ENCODE measurements around the gene CTBP2.

Gene CTBP2

DNA sequence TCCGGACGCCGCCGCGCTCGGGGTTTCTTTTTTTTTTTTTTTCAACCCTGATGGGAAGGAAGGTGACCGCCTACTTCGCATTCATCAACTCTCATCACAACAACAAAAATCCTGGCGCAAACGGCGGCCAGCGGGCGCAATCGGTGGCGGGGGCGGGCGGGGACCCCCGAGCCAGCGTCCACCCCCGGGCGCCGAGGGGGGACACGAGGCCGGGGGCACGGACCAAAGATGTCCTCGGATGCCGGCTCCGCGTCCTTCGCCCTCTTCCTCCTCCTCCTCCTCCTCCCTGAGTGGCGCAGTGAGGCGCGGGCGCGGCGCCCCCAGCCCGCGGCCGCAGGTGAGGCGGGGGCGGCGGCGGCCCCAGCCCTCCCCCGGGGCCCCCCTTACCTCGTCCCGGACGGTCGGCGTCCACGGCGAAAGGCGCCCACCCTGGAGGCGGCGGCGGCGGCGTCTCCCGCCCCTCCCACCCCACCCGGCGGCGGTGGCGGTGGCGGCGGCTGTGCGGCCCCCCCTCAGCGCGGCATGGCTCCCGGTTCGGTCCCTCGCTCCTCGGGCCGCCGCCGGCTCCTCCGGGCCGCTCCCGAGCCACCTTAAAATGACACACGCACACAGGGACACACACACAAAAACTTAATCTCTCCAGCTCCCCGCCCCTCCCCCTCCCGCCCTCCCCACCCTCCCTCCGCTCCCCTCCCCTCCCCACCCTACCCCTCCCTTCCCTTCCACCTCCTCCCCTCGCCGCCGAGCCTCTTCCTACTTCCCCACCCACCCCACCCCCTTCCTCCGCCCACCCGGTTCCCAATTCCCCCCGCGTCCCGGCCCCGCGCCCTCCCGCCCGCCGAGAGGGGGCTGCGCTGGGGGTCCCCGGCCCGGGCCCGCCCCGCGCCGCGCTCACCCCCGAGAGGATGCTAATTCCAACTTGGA is at the start of gene CTBP2:
Gene CTBP2 (minus strand): TSS at position 632 of the 924 bp plus-strand sequence.
- no peak for DNase-seq

DNA sequence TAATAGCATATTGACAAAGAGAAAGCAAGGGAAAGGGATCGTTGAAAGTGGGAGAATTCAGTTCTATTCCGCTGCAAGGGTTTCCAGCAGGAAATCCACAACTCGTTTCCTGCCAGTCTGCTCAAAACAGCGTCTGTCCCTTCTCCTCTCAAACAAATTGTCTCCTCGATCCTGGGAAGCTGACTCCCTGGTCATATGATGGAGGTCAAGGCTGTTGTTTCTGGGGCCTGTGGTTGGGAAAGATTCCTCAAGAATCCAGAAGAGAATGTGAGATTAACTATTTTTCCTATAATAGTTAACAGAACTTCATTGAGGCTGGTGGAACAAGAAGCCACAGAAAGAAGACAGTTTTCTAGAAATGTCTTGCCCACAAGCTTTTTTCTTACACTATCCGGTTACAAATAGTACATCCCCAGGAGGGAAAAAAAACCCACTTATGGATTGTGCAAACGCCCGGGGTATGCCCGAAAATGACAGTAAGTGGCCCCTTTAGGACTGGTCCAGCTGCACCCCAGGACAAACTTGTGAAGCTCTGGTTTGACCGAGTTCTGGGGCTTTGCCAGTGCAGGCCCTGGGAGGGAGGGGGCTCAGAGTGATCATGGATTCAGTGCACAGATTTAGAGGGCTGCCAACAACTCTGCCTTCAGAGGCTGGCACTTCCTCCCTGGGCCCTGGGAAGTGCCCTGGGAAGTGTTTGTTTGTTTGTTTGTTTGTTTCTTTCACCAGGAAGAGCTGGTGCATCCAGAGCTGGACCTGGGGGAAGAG is 49.4 kb upstream of the CTBP2 start:
- DNase-seq, result no peak

DNA sequence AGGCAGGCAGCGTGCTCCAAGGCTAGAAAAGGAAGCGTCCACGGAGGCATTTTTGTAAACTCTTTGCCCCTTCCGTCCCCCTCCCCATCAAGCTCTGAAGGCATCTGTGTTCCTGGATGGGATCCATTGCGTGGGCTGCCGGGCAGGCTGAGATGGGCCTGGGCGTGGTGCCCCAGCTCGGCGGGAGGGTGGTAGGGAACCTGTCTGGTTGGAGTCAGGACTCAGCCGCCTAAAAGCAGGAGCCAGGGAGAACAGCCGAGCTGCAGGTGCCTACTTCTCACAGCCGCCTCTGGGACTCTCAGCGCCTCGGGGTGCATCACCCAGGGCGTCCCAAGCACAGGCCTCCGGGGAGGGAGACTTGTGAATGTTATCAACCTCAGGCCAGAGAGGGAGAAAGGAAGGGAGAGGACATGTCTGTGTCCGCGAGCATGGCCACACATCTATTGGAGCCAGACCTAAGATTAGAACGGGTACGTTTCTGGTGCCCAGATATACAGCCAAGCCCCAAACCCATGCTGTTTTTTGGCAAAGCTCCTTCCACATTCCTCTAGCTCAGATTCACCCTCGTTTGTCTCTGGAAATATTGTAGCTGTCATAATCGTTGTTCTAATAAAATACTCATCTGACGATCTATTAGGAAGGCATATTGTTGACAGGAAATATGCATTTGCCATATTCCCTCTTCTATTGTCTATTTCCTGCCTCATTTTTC is 48.6 kb upstream of the CTBP2 start:
- DNase-seq, result no peak

DNA sequence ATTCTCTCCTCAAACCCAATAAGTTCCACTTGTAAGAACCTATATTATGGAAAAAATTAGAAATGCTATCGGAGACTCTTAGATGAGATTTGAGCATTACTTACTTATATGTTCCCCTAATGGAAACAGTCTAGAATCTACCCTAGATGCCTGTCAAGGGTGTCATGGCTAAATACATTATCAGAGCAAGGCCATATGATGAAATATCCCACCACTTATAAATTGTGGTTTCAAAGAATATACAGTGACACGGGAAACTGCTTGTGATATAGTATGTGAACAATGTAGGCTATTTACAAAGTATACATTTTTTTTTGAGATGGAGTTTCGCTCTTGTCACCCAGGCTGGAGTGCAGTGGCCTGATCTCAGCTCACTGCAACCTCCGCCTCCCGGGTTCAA is 46.3 kb upstream of the CTBP2 start:
- DNase-seq, result no peak

DNA sequence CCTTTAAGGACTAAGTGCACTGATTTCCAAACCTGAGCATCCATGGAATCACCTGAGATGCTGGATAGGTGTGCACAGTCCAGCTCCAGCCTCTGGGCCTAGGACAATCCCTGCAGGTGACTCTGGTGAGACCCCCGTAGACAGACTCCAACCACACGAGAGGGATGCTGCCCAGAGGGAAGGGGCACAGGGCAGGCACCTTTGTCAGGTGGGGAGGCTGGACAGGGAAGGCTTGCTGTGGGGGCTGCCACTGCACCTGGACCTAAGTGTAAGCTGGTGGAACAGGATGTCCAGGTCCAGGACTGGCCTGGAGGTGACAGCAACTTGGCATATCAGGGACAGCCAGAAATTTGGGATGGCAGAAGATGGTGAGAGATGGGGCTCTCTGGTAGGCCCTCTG is 45.1 kb upstream of the CTBP2 start:
- no peak for DNase-seq

DNA sequence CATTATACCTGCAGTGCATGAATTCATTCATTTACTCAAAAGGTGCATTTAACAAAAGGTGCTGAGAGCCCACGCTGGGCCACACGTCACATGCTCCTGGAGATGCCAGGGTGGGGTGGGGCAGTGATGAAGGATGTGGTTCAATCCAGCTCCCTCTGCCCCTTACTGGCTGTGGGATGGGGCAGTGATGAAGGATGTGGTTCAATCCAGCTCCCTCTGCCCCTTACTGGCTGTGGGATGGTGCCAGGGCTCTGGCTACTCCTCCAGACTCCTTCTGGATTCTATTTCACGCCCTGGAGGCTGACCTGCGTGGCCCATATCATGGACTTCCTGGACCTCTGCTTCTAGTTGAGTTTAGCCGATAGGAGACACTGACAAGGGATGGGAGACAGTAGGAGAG is 44.0 kb upstream of the CTBP2 start:
- no peak for DNase-seq

DNA sequence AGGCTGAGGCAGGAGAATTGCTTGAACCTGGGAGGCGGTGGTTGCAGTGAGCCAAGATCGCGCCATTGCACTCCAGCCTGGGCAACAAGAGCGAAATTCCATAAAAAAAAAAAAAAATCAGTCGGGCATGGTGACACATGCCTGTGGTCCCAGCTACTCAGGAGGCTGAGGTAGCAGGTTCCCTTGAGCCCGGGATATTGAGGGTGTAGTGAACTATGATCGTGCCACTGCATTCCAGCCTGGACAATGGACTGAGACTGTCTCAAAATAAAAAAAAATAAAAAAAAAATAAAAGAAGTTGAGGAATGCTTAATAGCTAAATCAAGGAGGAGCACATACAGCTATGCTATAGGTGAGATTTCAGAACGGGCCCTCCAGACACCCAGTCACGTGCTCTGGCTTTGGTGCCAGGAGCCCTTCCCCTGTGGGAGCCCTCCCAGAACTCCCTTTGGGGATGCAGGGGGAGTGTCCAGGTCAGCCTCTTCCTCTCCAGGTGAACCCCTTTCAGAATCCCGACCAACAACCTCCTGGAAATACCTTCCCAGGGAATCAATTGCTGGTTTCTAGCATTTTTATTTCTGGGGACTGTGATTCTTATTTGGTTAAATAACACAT is 42.9 kb upstream of the CTBP2 start:
- DNase-seq, result no peak

DNA sequence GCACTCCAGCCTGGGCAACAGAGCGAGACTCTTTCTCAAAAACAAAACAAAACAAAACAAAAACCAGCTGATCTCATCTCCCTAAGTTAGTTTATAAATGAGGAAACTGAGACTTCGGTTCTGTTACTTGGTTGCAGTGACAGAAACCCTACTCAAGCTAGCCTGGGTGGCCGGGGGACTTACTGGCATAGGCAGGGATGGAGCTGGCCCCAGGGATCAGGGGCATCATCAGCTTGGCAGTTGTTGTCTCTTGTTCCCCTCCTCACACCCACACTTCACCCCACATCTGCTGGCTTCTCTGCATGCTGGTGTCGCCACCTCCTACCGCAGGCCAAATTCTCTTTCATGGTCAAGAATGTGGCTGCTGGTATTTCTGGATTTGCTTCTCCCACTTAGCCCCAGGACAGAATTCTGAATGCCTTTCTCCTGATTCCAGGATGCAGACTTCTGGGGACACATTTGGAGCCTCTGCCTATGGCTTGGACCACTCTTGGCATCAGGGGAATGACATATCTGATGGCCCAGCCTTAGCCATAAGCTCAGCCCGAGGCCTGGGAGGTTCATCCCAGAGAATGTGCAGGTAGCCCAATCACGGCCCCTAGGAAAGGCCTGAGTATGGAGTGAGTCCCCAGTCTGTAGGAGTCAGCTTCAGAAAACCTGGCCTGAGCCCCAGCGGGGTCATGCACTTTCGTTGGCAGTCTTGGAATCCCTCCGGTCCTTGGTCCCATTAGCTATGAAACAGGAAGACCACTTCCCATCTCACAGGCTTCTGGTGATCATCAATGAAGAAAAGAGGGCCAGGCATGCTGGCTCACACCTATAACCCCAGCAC is 41.6 kb upstream of the CTBP2 start:
- DNase-seq, result no peak

DNA sequence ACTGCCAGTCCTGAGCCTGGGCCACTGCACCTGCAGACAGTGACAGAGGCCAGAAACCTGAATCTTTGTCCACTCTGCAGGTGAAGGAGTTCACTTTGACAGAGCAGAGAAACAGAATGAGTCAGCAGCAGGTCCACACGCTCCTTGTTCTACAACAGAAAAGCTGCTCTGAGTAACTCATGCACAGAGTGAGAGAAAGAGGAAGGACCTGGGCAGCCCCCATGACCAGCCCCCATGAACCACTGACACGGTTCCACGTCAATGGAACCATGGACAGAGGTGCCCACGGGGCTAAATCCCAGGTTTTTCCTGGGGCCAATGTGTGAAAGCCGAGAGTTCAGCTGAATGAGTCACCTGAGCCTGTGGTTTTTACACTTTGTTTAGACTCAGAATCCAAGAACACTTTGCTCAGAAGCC is 40.8 kb upstream of the CTBP2 start:
- no peak for DNase-seq

DNA sequence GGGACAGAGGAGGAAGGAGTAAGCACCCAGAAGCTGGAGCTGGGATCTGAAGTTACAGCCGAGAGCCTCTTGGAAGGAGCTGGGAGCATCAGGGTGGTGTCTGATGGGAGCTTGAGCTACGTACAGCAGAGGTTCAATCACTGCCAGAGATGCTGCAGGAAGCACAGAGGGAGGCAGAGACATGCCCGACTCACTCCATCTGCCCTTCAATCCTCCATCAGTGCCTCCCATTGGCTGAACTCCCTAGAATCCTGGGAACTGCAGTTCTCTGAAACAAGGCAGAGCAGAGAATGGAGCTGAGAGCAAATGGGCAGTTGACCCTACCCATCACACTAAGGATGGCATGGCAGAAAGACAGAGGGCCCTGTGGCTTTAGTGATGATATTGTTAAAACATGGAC is 40.0 kb upstream of the CTBP2 start:
- no peak for DNase-seq

DNA sequence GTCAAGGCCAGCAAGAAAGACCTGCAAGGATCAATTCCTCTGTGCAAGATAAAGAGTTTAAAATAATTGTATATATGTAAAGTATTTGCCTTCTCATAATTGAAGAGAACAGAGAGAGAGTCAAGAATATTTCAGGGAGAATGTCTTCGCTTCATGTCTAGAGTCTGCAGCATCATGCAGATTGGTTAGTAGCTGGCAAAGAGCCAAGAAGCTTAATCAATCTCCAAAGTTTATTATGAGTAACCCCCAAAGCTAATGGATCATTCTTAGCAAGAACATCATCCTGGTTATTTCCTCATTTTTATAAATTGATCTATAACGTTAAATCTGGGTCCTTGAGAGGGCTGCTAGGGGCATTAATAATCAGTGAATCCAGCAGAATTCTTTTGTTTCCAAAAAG is 38.9 kb upstream of the CTBP2 start:
- no peak for DNase-seq

DNA sequence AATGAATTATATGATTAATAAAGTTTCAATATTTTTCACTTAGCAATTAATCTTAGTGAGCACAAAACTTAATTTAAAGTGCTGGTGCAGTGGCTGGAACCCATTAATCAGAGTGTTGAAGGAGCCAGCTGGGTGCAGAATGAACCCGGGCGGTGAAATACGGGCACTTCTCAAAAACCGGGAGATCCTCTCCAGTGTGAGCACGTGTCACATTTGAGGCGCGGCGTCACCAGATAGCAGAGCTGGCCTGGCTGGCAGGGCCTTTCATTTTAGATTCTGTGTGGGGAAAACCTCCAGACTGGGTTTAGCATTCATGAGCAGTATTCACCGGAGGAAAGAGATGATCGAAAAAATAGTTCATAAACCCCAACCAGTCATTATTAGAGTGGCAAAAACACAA is 34.5 kb upstream of the CTBP2 start:
- DNase-seq, result no peak

DNA sequence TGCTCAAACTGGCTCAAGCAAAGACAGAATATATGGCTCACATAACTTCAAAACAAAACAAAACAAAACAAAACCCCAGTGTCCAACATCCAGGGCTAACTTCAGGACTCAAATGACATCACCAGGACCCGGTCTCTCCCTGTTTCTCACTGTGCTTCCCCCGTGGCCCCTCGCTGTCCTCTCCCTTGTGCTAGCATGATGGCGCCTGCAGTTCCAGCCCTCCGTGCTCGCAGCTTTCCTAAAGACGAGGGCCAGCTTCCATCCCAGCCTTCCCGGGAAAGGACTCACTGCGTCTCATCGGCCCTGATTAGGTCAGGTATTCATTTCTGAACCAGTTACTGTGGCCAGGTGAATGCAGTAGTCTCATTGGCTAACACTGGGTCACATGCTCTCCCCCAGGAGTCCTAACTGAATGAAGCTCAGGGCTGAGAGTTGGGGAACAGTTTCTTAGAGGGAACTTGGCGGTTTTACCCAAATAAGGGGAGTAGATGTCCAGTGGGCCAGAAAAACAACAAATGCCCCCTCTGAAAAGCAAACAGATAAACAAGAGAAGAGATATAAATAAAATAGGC is 33.0 kb upstream of the CTBP2 start:
- DNase-seq, result no peak

DNA sequence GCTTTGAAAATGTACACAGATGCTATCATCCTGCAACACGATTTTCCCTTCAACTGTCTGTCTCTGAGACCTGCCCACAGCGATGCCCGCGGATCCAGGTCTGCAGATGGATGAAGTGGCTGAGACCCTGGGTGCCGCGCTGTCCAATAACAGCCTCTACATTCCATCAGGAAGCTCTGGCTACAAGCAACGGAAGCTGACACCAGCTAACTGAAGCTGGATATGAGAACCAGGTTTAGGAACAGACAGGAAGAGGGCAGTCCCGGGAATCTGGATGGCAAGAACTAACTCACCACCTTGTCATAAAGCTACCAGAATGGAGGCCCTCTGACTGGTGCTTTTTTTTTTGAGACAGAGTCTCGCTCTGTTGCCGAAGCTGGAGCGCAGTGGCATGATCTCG is 32.3 kb upstream of the CTBP2 start:
- DNase-seq, result no peak

DNA sequence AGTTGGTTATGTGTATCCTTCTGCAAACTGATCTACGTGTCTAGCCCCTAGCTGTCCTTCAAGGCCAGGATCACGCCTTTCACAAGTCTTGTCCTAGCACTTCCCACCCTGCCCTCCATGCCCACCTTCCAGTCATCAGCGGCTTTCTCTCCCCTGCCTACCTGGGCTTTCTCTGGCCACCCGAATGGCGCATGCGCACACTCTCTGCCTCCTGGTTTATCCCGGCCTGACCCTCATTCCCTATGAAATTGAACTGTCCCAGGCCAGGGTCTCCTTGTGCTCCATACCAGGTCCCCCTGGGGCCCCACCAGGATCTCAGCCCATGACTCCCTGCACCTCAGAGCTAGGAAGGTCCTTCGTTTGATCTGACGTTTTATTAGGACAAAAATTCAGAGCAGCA is 31.6 kb upstream of the CTBP2 start:
- DNase-seq, result no peak

DNA sequence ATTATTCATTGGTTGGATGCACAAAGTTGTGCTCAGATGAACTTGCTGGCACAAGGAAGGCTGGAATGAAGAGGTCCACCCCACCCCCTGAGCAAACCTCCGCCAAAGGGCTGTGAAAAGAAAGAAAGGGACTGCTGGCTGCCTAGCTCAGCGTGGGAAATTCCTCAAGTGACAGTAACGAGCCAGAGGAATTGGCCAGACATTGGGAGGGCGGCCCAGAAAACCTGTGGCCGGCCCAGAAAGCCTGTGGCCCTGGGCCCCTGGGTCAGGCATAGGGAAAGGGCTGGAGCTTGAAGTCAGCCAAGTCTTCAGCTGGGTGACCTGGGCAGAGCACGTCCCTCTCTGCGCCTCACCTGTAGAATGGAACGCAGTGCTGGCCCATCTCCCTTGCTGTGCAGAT is 30.6 kb upstream of the CTBP2 start:
- no peak for DNase-seq

DNA sequence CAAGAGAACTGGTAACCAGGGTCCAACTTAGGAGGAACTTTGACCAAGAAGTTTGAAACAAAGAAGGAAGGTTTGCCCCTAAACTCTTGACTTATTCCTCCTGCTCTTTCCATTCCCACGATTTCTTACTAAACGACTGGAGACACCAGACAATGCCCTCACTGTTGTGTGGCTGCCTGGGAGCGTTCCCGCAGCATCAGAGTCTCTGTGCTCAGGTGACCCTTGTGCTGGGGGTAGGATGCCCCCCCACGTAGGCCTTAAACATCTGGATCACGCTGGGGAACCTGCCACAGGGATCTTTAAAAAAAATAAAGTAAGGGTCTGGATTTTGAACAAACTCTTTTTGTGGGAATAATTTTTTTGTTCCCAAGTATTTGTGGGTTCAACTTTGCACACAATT is 30.1 kb upstream of the CTBP2 start:
- no peak for DNase-seq

DNA sequence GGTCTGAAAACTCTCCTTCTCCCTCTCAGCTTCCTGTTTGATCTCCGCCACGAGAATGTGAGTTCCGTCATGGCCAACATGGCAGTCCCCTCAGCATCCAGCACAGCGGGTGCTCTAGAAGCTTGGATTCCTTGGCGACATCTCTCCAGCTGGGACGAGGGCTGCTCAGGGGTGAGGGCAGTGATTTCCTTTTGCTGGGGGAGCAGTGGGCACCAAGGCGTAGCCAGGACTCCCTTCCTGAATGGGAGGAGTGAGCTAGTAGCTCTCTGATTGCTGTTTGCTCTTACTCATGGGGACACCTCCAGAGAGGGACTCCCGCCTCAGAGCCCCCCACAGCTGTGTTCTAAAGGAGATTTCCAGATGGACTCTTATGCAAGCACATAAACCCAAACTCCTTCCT is 28.8 kb upstream of the CTBP2 start:
- no peak for DNase-seq

DNA sequence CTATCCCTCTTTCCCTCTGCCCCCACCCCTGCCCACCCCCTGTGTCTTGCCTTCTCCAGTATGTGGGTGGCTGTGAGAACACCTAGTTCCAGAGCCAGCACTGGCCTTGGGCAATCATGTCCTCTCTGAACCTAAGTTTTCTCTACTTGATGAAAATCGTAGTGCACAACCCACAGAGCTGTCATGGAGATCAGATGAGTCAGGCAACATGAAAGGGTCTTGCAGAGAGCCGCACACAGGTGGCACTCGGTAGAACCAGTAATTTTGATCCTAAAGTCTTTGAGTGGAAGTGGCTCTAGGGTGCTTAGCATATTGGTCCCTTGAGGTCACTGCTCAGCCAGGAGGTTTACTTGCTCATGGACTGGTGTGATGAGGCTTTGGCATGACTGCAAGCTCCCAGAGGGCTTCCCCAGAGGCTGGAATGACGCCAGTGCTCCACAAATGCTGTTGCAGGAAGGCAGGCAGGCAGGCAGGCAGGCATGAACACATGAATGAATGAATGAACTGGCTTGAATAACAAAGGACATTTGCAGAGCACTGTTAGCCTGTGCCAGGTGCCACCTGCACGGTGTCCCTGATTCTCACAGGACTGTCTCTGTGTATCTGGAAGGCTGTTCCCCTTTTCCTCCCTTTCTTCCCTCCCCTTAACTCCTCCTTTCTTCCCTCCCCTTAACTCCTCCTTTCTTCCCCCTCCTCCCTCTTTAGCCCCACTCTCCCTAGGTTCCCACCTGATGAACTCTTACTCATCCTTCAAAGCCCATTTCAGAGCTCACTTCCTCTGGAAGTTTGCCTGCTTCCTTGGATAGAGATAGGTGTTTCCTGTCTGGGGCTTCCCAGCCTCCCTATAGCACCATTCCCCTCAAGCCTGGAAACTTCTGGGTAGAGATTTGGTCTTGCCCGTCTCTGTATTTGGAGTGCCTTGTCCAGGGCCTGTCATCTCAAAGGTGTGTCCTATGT is 27.2 kb upstream of the CTBP2 start:
- DNase-seq, result no peak

DNA sequence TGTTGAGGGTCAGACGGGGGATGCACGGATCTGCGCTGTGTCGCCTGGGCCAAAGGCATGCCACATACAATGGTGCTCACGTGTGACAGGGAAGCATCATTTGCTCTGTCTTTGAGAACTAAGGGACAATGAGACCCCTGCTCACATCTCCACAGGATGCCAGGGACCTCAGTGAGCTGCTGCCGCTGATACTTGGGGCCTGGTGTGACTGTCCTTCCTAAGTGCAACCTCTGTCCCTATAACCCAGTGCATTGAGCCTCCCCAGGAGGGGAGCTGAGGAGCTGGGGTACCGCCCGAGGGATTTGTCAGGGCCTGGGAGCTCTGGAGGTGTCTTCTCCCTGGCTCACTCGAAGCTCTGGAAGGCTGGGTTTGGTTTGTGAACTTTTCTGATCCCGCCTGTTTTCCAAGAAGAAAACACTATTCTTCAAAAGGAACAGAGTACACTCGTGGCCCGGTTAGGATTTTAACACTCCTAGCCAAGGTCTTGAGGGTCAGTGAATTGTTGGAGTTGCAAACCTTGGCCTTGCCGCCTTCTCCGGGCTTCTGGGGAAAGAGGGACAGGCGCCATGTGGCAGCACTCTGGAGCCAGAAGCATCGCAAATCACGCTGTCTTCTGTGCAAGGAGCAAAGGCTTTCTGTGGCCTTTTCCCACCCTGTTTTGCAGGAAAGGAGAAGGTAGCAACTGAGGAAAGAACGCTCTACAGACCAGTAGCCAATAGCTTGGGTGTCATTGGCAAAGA is 26.2 kb upstream of the CTBP2 start:
- DNase-seq, result no peak

Data from activated CD4-positive, alpha-beta T cell treated with anti-CD3 and anti-CD28 coated beads for 48 hours (primary cell).